ENCODE data around the gene VDAC2.
A peak's percentile ranks its signal among the peaks of the same experiment; 100 is the strongest.

VDAC2 gene

DNA sequence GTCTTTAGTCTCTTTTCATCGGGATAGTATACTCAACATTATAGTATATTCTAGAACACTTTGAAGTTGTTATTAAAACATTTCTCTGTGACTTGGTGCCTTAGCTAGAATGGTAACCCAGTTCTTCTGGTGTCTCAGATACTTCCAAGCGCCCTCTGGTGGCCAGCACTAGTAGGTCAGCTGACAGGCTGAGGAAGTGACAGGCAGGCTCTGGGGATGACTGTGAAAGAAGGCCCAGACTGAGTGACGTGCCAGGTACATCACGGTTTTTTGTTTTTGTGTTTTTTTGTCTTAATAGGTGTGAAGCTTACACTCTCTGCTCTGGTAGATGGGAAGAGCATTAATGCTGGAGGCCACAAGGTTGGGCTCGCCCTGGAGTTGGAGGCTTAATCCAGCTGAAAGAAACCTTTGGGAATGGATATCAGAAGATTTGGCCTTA, 20.0 kb downstream of the VDAC2 start:
- peak; percentile 94 for DNase-seq (ENCODE audit: low spot score)

DNA sequence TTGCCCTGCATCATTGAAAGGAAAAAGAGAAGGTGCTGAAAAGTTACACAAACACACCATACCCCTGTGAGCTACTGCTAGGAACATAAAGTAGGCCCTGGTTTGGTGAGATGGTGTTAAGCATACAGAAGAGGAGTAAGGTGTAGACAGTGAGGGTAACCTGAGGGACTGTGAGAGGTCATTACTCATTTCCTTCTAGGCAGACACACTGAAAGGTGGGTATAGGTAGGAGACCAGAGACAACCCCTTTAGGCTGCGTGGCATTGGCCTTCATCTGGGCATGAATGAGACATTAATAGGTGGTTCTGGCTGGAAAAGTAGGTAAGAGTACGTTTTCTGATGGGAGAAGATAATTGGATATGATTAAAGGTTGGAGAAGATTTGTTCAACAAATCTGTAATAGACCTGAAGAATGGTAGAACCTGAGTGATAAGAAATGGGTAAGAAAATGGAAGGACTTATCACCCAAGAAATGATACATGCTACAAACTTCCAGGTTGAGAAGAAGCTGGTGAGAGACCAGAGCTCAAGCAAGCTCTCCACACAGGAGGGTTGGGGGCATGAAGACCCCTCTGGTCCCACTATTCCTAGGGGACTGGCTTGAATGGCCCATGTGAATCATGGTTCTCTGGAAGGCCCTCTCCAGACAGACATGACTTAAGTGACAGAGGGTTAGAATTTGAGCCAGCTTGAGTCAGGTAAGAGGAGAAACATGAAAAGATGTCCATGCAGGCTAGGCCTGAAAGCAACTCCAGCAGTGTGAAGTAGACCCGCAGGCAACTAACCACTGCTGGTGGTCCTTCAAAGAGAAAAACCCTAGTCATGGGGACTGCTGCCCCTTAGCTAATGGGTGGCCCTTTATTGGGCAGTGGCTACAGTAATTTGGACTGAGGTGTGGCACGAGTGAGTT, 21.3 kb downstream of the VDAC2 start:
- no peak for DNase-seq (ENCODE audit: low spot score)

DNA sequence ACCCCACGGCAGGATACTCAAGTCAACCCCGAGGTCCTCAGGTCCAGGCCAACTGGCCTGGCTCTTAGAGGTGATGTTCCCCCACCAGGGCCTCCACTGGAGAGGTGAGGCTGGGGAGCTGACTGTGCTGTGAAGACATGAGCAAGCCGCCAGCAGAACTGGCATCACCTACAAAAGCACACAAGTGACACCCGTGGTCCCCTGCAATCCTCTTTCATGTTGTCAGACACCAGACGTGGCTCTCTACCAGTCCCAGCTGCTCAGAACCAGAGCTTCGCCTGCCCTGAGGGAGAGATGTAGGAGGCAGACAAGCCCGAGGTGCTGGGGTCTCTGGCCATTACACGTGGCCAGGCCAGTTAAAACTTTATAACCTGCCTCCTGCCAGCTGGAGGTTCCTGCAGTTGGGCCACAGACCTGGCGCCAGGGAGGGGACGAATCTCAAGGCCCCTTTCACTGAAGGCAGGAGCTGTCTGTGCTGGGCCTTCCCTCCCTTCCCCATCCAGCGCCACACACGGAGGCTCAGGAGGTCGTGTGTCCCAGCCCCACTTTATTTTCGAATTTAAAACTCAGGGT, 22.9 kb downstream of the VDAC2 start:
- DNase-seq (ENCODE audit: low spot score) = no peak

DNA sequence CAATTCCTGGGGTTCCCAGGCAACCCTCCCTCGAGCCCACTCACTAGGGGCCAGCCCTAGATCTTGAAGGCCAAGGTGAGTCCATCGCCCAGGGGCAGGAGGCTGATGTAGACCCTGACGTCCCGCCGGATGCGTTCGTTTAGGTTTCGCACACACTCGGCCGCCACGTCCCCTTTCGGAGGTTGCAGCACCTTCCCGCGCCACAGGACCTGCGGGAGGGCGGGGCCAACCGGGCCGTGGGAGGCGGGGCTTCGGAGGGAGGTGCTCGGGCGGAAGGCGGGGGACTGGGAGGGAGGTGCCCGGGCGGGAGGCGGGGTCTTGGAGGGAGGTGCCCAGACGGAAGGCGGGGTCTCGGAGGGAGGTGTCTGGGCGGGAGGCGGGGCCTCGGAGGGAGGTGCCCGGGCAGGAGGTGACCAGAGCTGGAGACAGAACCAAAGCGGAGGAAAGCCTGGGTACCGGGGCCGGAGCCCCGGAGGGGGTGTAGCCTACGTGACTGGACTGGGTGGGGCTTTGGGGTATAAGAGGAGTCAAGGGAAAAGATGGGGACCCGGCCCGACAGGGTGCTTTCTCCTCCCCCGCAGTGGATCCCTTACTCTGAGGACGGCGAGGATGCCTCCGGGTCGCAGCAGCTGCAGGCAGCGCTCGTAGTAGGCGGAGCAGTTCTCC, 23.6 kb downstream of the VDAC2 start:
- peak; percentile 96 for DNase-seq (ENCODE audit: low spot score)

DNA sequence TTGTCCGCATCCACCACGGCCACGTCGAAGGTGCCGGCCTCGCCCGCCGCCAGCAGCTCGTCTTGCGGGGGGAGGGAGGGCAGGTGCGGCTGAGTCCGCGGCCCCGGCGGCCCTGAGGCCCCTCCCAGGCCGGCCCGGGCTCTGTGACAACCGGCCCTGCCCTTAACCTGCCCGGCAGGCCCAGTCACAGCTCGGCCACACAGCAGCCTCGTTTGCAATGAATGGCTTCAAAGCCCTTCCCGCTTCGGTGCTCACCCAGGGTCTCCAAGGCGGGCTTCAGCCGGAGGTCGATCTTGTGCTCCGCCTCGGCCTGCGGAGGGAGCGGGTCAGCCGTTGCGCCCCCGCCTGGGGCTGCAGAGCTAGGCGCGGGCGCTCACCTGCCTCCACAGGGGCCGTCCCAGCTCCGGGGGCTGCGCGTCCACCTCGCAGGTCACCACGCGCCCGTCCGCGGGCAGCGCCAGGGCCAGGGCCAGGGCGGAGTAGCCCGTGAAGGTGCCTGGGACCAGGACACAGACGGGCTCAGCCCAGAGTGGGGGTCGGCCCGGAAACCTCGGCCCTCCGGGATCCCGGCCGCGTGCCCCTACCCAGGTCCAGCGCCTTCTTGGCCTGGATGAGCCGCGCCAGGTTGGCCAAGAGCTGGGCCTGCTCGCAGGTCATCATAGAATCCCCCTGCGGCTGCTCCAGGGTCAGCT, 24.2 kb downstream of the VDAC2 start:
- no peak for DNase-seq (ENCODE audit: low spot score)

DNA sequence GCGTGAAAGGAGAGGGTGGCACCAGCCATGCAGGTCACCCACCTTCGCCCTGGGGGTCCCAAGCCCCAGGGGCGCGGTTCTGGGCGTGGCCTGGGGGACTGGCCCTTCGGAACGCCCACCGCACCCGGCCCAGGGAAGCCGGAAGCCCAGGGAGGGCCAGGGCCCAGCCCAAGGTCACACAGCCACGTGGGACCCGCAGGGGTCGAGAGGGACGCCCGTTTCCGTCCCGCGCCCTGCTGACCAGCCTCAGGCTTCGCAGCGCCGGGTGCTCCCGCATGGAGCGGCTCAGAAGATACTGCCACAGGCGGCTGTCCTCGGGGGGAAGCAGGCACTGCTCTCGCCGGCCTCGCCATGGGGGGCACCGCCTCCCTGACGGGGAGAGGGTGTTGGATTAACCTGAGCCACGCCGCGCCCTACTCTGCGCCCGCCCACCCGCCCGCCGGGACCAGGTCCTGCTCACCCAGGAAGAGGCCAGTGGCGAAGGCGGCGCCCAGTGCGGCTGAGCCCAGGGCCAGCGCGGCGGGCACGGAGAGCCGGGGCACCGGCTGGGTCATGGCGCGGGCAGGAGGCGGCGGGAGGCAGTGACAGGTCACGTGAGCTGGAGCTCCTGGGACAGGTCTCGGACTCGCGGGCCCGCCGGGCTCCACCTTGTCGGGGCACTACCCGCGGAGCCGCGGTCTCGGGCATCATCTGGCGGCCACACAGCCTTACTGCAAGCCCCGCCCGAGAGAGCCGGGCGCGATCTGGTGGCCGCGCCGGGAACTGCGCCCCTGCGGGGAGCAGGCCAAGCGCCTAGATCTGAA, 25.0 kb downstream of the VDAC2 start, which contains the start of gene COMTD1:
TSS of gene COMTD1 (minus strand) at position 583 of the 803 bp plus-strand sequence. CDS start at position 554, 29 bp downstream.
- DNase-seq (ENCODE audit: low spot score) = peak; percentile 93

DNA sequence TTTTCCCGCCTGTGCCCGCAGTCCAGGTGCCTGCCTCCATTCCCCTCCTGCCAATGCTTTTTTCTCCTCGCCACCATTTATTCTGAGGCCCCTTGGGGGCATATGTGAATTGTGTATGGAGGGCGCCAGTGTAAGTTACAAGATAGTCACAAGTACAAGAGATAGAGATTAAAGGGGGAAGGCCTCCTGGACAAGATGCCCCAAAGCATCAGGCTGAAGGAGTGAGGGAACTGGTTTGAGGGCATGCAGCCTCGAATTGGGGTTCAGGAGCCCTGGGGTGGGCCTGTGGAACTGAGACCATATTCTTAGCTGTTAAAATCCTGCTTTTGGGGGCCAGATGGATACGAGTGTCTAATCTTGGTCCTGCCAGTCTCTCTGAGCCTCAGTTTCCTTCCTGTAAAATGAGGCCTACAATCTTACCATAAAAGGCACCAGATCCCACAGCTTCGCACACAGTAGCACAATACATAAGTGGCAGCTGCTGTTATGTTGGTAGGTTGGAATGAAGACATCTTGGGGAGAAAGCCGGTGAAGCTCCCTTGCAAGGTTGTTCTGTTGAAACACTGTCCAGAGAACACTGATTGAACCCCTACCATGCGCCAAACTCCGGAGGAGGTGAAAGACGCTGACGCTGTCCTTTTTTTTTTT, 25.7 kb downstream of the VDAC2 start:
- no peak for DNase-seq (ENCODE audit: low spot score)

DNA sequence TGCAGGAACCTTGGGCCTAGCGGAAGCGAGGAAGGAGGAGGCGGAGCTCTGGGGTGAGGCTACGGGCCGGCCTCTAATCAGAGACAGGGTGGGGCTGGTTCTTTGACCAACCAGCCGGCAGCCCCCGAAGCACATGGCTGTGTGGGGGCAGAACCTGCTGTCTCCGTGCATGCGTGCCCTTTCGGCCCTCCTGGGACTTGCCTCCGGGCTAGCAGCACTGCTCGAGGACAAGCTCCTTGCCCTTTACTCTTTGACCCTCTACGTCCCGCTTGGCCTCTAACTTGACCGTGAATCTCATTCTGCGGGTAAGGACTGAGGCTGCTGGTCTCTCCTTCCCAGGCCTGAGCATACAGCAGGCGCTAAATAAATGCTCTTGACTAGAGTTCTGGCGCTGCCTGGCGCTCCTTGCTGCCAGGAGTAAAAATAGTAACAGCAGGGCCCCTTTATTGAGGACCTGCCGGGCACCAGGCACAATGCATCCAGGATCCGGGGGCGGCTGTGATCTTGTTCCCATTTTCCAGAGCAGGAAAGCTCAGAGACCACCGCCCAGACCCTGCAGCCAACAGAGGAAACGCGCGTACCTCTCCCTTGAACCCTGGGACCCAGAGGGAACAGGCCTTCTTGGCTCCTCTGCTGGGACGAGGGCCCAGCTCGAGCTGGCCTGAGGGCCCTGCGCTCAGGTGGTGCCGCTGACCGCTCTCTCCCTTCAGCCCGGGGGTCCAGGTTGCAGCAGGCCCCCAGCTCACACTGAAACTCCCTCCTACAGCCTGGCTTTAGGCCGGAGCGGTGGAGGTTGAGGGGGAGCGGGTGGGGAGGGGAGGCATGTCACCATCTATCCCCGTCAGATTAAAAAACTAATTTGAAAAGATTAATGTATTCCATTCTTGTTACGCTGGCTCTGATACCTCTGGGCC, 27.8 kb downstream of the VDAC2 start:
- DNase-seq (ENCODE audit: low spot score) = no peak

DNA sequence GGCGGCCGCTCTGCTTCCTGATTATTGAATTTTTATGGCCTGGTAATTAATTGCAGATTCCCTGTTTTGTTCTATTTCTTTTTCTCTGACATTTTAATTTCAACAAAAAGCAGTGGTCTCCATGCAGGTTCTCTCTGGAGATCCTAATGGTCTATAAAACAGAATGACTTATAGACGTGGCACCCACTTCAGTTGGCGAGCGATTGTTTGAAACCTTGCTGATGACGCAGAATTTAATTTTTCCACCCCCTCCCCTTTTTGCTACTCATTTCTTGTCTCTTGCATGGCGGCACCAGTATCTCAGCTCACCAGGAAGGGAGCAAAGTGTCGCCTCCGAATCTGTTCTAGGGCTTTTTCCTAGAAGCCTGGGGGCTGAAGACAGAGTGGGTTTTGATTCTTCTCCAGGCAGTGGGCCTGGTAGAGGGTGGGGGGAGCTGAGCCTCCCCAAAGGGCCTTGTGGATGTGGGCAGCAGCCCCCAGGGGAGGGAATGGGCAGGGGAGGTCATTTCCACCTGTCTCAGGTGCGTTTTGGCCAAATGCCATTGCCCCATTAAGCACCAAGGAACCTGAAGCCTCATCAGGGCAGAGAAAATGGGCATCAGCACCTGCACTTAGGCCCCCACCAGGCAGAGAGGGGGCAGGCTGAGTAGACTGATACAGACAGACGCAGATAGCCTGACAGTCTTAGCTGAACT, 28.6 kb downstream of the VDAC2 start:
- no peak for DNase-seq (ENCODE audit: low spot score)

DNA sequence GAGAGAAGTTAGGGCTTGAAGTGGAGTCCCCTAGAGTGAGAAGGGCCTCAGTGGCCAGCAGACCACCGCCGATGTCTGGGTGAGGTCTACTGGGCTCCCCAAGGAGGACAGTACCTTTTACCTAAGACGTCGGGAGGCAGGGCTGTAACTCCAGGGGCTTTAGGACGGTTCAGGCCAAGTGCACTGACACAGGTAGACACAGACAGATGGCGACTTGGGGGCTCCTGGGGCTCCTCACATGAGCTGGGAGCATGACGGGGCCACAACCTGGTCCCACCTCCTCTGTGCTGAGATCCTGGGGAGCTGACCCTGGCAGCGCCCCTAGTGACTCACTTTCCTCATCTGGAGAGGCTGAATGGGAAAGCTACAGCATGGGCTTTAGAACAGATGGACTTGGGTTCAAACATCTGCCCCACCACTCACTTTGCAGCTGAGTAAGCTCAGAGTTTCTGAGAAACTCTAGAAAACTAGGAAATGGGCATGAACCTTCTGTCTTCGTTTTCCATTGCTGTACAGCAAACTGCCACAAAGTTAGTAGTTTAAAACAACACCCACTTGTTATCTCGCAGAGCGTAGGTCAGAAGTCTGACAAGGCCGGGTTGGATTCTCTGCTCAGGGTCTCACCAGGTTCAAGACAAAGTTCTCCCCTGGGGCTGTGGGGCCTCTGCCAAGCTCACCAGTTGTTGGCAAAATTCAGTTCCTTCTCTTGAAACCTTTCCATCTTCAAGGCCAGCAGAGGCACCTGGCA, 29.9 kb downstream of the VDAC2 start:
- no peak for DNase-seq (ENCODE audit: low spot score)

DNA sequence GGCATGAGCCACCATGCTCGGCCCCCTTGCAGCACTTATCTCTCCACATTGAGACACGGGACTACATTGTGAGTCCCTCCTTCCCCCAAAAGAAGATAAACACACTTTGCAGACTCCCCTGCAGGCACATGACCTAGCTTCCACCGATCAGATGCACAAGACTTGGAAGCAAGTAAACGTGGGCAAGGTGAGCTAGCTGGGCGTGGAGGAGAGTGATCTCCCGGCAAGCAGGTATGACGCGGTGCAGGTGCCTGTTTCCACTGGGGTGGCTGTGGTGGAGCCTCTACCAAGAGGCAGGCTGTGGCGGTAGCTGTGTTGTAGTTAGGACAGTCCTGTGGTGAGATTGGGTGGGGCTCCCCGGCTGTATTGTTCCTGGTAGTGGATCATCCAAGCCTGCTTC, 32.8 kb downstream of the VDAC2 start:
- no peak for DNase-seq (ENCODE audit: low spot score)

DNA sequence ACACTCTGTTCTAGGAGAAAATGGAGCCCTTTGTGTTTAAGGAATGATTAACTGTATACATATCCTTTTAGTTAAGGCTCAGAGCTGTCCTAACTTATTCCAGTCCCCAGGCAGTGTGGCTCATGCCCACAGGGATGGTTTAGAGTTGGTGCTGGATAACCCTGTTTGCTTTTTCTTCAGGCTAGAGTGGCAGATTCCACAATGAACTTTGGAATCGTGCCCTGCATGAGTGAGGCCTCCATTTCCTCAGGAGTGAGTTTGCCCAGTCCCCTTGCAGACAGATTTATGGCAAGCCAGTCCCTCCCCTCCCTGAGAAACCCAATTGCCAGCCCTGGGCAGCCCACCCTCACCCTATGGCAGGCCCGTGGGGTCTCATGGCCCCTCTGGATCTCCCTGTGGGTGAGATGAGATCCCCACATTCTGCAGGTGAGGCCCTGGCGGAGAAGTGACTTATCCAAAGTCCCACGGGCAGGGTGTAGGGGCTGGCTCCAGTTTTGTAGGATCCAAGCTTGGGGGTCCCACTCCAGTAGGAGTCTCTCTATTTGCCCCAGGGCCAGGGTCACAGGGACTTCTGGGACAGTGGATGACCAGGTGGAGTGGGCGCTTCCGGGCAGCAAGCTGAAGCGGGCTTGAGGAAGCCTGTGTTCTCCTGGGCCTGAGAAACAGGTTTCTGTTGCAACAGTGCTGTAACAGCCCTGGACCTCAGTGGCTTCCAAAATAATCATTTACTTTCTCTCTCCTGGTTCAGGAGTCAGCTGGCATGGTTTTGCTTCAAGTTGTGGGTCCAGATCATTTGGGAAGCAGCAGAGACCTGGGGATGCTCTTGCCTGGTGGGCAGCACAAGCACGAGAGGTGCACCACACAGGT, 34.1 kb downstream of the VDAC2 start:
- no peak for DNase-seq (ENCODE audit: low spot score)

DNA sequence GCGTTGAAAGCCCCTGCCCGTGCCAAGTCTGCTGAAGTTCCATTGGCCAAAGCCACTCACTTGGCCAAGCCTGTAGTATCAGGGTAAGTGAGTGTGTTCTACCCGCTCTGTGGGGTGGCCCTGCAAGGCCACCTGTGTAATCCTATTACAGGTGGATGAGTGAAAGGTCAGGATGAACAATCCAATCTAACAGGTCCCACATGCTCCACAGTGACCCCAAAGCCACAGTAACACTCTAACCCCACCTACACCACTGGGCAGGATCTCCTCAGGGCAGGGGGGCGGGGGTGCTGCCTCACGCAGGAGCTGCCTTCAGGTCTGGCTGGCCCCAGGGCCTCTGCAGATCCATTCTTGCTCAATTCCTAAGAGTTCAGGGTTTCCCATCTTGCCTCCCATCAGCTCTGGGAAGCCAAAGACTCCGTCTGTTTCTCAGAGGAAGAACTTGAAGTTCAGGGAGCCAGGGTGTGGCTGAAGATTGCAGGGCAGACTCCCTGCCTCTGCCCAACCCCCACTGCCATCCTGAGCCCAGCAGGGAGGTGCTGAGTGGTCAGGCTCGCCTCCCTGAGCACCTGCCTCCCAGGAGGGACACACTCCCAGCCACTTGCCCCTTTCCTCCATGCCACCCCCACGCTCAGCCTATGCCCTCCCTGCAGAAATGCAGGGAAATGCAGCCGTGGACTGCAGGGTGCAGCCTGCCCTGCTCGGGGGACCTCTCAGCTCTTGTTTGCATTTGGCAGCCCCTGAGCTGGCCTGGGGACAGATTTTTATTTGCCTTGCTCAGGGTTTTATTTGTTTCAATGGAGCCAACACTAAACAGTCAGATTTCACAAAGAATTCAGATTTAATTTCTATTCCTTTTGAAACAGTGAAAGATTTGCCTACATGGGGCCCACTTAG, 35.0 kb downstream of the VDAC2 start:
- no peak for DNase-seq (ENCODE audit: low spot score)

DNA sequence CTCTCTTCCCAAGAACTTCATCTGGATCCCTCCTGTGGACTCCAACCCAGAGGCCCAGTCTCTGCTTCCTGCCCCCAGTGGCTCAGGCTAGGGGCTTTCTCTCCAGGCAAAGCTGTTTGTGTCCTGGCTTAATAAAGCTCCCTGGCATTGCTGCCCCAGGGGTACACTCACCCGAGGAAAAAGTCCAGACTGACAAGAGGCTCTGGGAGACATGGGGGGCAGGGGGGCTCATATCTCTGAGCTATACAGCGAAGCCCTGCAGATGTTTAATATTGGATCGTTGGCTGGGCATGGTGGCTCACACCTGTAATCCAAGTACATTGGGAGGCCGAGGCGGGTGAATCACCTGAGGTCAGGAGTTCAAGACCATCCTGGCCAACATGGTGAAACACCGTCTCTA, 35.9 kb downstream of the VDAC2 start:
- no peak for DNase-seq (ENCODE audit: low spot score)

DNA sequence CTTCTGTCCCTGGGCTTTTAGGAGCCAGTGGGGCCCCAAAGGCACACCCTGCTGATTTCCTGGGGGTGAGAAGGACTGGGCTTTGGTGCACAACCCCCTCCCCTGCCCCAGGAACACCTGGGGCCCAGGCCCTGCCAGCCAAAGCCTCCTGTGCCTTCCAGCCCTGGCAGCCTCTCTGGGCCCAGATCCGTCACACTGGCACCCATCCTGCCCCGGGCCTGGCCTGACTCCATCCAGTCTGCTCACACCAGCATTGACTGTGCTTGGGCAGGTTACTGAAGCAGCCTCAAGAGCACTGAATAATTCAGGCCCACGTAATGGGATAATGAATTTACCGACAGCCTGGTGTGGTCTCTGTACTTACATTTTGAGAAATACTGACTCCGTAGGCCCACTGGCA, 37.2 kb downstream of the VDAC2 start:
- DNase-seq (ENCODE audit: low spot score) = no peak

DNA sequence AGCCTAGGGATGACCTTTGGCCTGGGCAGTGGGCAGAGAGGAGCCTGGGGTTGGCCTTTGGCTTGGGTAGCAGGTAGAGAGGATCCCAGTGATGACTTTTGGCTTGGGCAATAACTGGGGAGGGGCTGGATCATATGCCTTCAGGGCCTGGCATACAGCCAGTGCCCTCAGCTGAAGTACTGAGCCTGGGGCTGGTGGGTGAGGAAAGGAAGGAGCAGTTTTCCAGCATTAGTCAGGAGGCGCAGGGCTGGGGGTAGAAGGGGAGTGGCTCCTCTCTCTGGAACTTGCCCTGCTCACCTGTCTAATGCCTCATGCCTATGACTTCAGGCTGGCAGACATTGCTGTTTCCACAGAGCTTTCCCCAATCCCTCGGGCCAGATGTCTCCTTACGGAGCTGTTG, 40.3 kb downstream of the VDAC2 start:
- DNase-seq (ENCODE audit: low spot score) = no peak

All from hematopoietic multipotent progenitor cell treated with erythropoietin and hydrocortisone succinate and interleukin-3 and kit ligand, for 17 days (in vitro differentiated cells).